ENCODE data around the gene GIPC3.
"Not testable (repeated sequence)": the region's sequence is repeated elsewhere in the genome, so short reads cannot be mapped to it uniquely, and the experiment has no call there.

GIPC3 gene

GRCh38 chr19:3576696-3577443 lies 8.4 kb upstream of the GIPC3 start:
- no peak for DNase-seq (ENCODE audit: low read depth)

GRCh38 chr19:3577723-3578344 lies 7.4 kb upstream of the GIPC3 start:
- DNase-seq (ENCODE audit: low read depth) = no peak

- DNase-seq (ENCODE audit: low read depth) = no peak
These were observed 6.9 kb upstream of the GIPC3 start for GRCh38 chr19:3578390-3578789.

- no peak for DNase-seq (ENCODE audit: low read depth)
These were observed 4.9 kb upstream of the GIPC3 start for GRCh38 chr19:3580156-3580934.

- DNase-seq (ENCODE audit: low read depth) = not testable (repeated sequence)
These were observed 3.5 kb upstream of the GIPC3 start for GRCh38 chr19:3581792-3582191.

- not testable (repeated sequence) for DNase-seq (ENCODE audit: low read depth)
These were observed 1.1 kb upstream of the GIPC3 start for GRCh38 chr19:3584036-3584802.

- DNase-seq (ENCODE audit: low read depth) = no peak
These were observed 899 bp downstream of the GIPC3 start for GRCh38 chr19:3586127-3586626.

GRCh38 chr19:3586707-3587346 lies 1.5 kb downstream of the GIPC3 start:
- no peak for DNase-seq (ENCODE audit: low read depth)

- no peak for DNase-seq (ENCODE audit: low read depth)
These were observed 4.2 kb downstream of the GIPC3 start for GRCh38 chr19:3589439-3589838.

- no peak for DNase-seq (ENCODE audit: low read depth)
These were observed 4.7 kb downstream of the GIPC3 start for GRCh38 chr19:3589949-3590348.

- no peak for DNase-seq (ENCODE audit: low read depth)
These were observed 5.8 kb downstream of the GIPC3 start for GRCh38 chr19:3590991-3591659.

- no peak for DNase-seq (ENCODE audit: low read depth)
These were observed 6.8 kb downstream of the GIPC3 start for GRCh38 chr19:3591876-3592613.

GRCh38 chr19:3593156-3593555 lies 7.9 kb downstream of the GIPC3 start:
- DNase-seq (ENCODE audit: low read depth) = no peak

- no peak for DNase-seq (ENCODE audit: low read depth)
These were observed 10.3 kb downstream of the GIPC3 start for GRCh38 chr19:3595521-3596061.

- no peak for DNase-seq (ENCODE audit: low read depth)
These were observed 14.5 kb downstream of the GIPC3 start for GRCh38 chr19:3599776-3600187.

- DNase-seq (ENCODE audit: low read depth) = no peak
These were observed 15.7 kb downstream of the GIPC3 start for GRCh38 chr19:3601021-3601420.

GRCh38 chr19:3603121-3603811 lies 18.0 kb downstream of the GIPC3 start:
- DNase-seq (ENCODE audit: low read depth) = no peak

GRCh38 chr19:3604227-3604986 lies 19.1 kb downstream of the GIPC3 start:
- DNase-seq (ENCODE audit: low read depth) = no peak

- no peak for DNase-seq (ENCODE audit: low read depth)
These were observed 19.7 kb downstream of the GIPC3 start for GRCh38 chr19:3604987-3605343.
